WI38 (cell line): ENCODE measurements around the gene ENTPD2.

Source experiments
- H3K4me3 ChIP-seq: 2 replicates; pipeline ENCODE4 v1.5.1; 2011; ENCODE audit warnings: low read depth, mild to moderate bottlenecking, control low read depth, low read length
- CTCF ChIP-seq: IDR thresholded peaks from 2 replicates; pipeline ENCODE4 v1.5.1; 2012; ENCODE audit warnings: low read depth, mild to moderate bottlenecking, control low read depth, low read length

Gene ENTPD2

GRCh38 chr9:137071282-137071681 lies 17.4 kb upstream of the ENTPD2 start:
- no peak for TF ChIP-seq CTCF
- no peak overlapping the region for H3K4me3 ChIP-seq

- peak overlapping the region; percentile 48 for H3K4me3 ChIP-seq
- no peak for TF ChIP-seq CTCF
Observed at GRCh38 chr9:137070906-137071275, 17.0 kb upstream of the ENTPD2 start.

GRCh38 chr9:137070201-137070905 lies 16.5 kb upstream of the ENTPD2 start, which contains the start of gene SAPCD2:
SAPCD2 (minus strand) TSS chr9:137070557; CDS start chr9:137070460, 97 bp downstream.
- TF ChIP-seq CTCF, result no peak
- H3K4me3 ChIP-seq, result peak within 1 kb of the TSS; percentile 48

- no peak for TF ChIP-seq CTCF
- H3K4me3 ChIP-seq, result peak overlapping the region; percentile 43
Observed at GRCh38 chr9:137069508-137070091, 15.7 kb upstream of the ENTPD2 start.

GRCh38 chr9:137068539-137069507 lies 15.0 kb upstream of the ENTPD2 start:
- no peak for TF ChIP-seq CTCF
- H3K4me3 ChIP-seq, result peak overlapping the region; percentile 43

- H3K4me3 ChIP-seq, result no peak overlapping the region
Observed at GRCh38 chr9:137067860-137068538, 14.1 kb upstream of the ENTPD2 start.

More at GRCh38 chr9:137067860-137068538, 14.1 kb upstream of the ENTPD2 start:
- TF ChIP-seq CTCF, result peak; percentile 86
